Karpas-422 (cell line): ENCODE measurements around the gene ANKRD60. TPM values are rescaled to one million over a fixed set of nuclear protein-coding genes. Genes with fewer than 3 reads are reported as not detected.
A peak's percentile ranks its signal among the peaks of the same experiment; 100 is the strongest.

Source experiments
- DNase-seq: peaks from one replicate; pipeline ENCODE4 v3.0.0-alpha.2; 2015
- H2AFZ ChIP-seq: fragments of 200-600 bp; sonication (generic); 2 replicates; pipeline ENCODE4 v1.6.1; 2014; ENCODE audit warnings: antibody characterized with exemption, low read length, mixed read lengths
- H3K27ac ChIP-seq: fragments of 200-600 bp; sonication (generic); 2 replicates; pipeline ENCODE4 v1.5.1; 2014; ENCODE audit warnings: mild to moderate bottlenecking, low read length, moderate library complexity
- H3K27me3 ChIP-seq: fragments of 200-600 bp; sonication (generic); 2 replicates; pipeline ENCODE4 v1.6.1; 2014; ENCODE audit warnings: low read length, mixed read lengths
- H3K36me3 ChIP-seq: fragments of 200-600 bp; sonication (generic); 2 replicates; pipeline ENCODE4 v1.6.1; 2014; ENCODE audit warnings: low read length, mixed read lengths; ENCODE audit not compliant: insufficient read depth
- H3K4me1 ChIP-seq: fragments of 200-600 bp; sonication (generic); 2 replicates; pipeline ENCODE4 v1.6.1; 2014; ENCODE audit warnings: mild to moderate bottlenecking, low read length, mixed read lengths
- H3K4me2 ChIP-seq: fragments of 200-600 bp; sonication (generic); 2 replicates; pipeline ENCODE4 v1.6.1; 2014; ENCODE audit warnings: low read length, low read depth, mild to moderate bottlenecking; ENCODE audit not compliant: poor library complexity, severe bottlenecking
- H3K4me3 ChIP-seq: fragments of 200-600 bp; sonication (generic); 2 replicates; pipeline ENCODE4 v1.5.1; 2014; ENCODE audit warnings: mild to moderate bottlenecking, antibody characterized with exemption, low read length, mixed read lengths
- H3K79me2 ChIP-seq: fragments of 200-600 bp; sonication (generic); 2 replicates; pipeline ENCODE4 v1.6.1; 2014; ENCODE audit warnings: mild to moderate bottlenecking, low read length, mixed read lengths
- H3K9ac ChIP-seq: fragments of 200-600 bp; sonication (generic); 2 replicates; pipeline ENCODE4 v1.6.0; 2014; ENCODE audit warnings: low read length
- H3K9me2 ChIP-seq: fragments of 200-600 bp; sonication (generic), shearing (Covaris generic); replicated peaks from 2 replicates; pipeline ENCODE4 v1.6.0; 2014; ENCODE audit warnings: mild to moderate bottlenecking, low read length, moderate library complexity; ENCODE audit not compliant: insufficient read depth
- H3K9me3 ChIP-seq: fragments of 300-700, 200-600 bp; sonication (generic); 2 replicates; pipeline ENCODE4 v1.6.1; 2014; ENCODE audit warnings: low read length, mixed read lengths
- H4K20me1 ChIP-seq: fragments of 200-600 bp; sonication (generic); 2 replicates; pipeline ENCODE4 v1.6.1; 2014; ENCODE audit warnings: mild to moderate bottlenecking, antibody characterized with exemption, low read length, low read depth; ENCODE audit not compliant: insufficient read depth
- total RNA-seq: library from RNA; depleted of rRNA; stranded (reverse); fragments of >200 nt; shearing (Covaris generic); gene quantifications from 2 replicates; pipeline ENCODE4 v1.2.3, GENCODE V29; 2014; ENCODE audit warnings: low replicate concordance

Gene ANKRD60
- total RNA-seq, 1 experiment from 2014 or later, result not detected

DNA sequence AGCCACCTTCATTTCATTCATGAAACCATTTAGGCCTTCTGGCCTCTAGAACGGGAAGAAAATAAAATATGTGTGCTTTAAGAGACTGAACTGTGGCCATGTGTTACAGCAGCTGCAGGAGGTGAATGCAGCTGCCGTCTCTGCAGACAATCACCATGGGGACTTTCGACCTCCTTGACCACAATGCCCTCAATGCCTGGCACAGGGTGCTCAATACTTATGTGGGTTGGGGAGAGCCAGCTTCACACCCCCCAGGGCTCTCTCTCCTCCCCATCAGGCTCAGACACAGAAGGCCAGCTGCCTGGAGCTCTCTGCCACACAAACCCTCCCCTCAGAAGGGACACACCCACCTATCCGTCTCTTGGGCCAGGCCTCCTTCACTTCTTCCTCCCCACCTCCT, 43.5 kb downstream of the ANKRD60 start:
- no peak overlapping the region for H3K27ac ChIP-seq
- H3K9ac ChIP-seq, result no peak overlapping the region
- no peak overlapping the region for H3K4me2 ChIP-seq
- no peaks in the 10 kb centered on the region for H3K4me1 ChIP-seq
- no peak overlapping the region for H3K4me3 ChIP-seq
- H3K9me3 ChIP-seq, result peaks cover 7% of the 10 kb centered on the region; the same call in 1 of the 2 replicates
- DNase-seq, result no peak
- H3K9me2 ChIP-seq, result no peaks in the 10 kb centered on the region
- no peaks in the 10 kb centered on the region for H3K79me2 ChIP-seq
- no peaks in the 10 kb centered on the region for H4K20me1 ChIP-seq
- H2AFZ ChIP-seq, result no peak overlapping the region
- no peaks in the 10 kb centered on the region; the same call in 1 of the 2 replicates for H3K27me3 ChIP-seq
- H3K36me3 ChIP-seq, result no peaks in the 10 kb centered on the region

DNA sequence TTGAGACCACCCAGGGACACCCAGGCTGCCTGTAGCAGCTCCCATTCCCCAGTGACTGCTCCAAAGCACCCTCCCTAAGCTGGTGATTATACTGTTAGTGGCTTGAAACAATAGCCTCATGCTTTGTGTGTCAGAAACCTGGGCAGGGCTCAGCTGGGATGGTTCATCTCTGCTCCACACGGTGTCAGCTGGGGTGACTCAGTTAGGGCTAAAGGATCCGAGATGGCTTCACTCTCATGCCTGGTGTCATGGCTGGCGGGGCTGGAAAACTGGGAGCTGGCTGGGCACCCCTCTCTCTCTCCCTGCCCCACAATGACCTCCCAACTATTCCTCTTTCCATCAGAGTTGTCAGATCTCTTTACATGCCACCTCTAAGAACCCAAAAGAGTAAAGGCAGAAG, 44.4 kb downstream of the ANKRD60 start:
- Histone ChIP-seq H3K4me3 (no peak overlapping the region), H3K27me3 (no peaks in the 10 kb centered on the region; the same call in 1 of the 2 replicates), H3K4me2 (no peak overlapping the region), H3K4me1 (peaks cover 3% of the 10 kb centered on the region), H3K9me3 (peaks cover 7% of the 10 kb centered on the region; the same call in 1 of the 2 replicates), H3K79me2 (no peaks in the 10 kb centered on the region), H3K27ac (no peak overlapping the region), H3K36me3 (no peaks in the 10 kb centered on the region), H3K9ac (no peak overlapping the region), H4K20me1 (no peaks in the 10 kb centered on the region), H3K9me2 (no peaks in the 10 kb centered on the region), H2AFZ (no peak overlapping the region)
- DNase-seq, result no peak

DNA sequence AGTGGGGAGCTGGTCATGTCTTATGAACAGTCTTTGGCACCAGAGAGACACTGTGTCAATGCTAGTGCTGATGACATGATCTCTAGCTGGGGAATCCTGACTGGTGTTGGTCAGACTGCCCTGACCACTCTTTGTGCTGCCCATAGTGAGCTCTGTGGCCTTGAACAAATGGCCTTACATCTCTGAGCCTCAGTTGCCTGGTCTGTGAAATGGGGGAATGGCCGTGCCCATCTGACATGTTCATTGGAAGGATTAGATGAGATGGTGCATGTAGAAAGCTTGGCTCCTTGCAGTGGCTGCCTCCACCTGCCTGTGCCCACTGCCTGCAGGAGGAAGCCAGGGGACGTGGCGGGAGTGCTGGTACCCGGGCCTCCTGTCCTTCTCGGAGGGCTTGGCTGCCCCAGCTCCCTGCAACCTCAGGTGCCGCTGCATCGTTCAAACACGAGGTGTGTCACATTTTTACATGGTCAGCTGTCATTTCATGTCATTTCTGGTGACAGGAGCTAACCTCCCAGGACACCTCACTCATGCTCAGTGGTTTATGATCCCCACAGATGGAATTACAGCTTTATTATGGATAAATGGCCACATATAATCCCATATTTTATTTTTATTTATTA, 45.8 kb downstream of the ANKRD60 start:
- Histone ChIP-seq H4K20me1 (no peaks in the 10 kb centered on the region), H3K36me3 (no peaks in the 10 kb centered on the region), H3K4me1 (peaks cover 3% of the 10 kb centered on the region), H3K79me2 (no peaks in the 10 kb centered on the region), H3K27ac (no peak overlapping the region), H3K4me3 (no peak overlapping the region), H3K4me2 (no peak overlapping the region), H2AFZ (no peak overlapping the region), H3K9me2 (no peaks in the 10 kb centered on the region), H3K27me3 (no peaks in the 10 kb centered on the region; the same call in 1 of the 2 replicates), H3K9me3 (peaks cover 7% of the 10 kb centered on the region; the same call in 1 of the 2 replicates), H3K9ac (no peak overlapping the region)
- DNase-seq, result no peak

DNA sequence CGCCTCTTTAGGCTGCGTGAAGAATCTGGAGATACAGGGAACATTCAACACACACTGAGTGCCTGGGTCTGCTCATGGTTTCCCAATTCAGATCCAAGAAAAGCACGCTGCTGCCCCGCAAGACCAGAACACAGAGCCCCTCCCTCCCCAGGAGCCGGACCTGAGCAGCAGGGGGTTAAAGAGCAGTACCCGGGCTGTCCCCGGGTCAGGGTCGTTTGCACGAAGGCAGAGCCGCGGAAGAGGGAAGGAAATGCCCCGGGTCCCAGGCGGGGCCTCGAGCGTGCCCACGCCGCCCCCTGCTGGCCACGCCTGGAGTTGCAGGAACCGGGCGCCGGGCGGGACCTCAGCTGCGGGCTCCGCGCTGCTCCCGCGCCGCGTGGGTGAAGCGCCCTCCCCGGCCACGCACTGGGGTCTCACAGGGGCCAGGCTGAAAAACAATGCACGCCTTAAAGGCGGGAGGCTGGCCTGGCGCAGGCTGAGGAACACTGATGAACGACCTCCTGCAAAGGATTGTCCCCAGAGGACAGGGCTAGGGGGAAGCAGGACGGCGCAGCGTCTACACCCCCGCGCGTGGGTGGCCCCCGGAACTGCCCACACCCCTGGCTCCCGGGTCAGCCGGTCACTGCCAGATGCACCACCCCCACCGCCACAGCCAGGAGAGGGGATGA, 48.9 kb downstream of the ANKRD60 start:
- Histone ChIP-seq H3K4me3 (no peak overlapping the region), H3K27me3 (no peaks in the 10 kb centered on the region)
- DNase-seq, result peak; percentile 85

DNA sequence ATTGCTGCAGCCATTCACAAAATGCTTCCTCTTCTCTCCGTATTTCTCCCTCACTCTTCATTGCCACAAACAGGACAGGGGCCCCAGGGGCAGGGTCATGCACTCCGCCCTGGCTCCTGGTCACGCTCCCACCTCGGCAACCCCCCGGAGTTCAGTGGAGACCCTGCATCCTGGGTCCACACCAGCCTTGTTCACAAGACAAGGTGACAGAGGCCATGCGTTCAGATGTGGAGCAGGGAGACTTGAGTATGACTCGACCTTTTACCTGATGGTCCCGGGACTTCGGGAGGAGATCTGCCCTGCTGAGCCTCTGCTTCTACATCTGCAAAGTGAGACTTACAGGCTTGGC, 49.4 kb downstream of the ANKRD60 start:
- H3K9me3 ChIP-seq, result peaks cover 1% of the 10 kb centered on the region; the same call in 1 of the 2 replicates
- no peak overlapping the region for H3K9ac ChIP-seq
- H3K4me2 ChIP-seq, result peak overlapping the region; percentile 31
- DNase-seq, result peak; percentile 27
- H3K36me3 ChIP-seq, result no peaks in the 10 kb centered on the region
- H3K4me1 ChIP-seq, result peaks cover 13% of the 10 kb centered on the region
- no peaks in the 10 kb centered on the region for H3K27me3 ChIP-seq
- H3K27ac ChIP-seq, result no peak overlapping the region
- no peaks in the 10 kb centered on the region for H3K79me2 ChIP-seq
- H4K20me1 ChIP-seq, result no peaks in the 10 kb centered on the region
- no peaks in the 10 kb centered on the region for H3K9me2 ChIP-seq
- H2AFZ ChIP-seq, result peak overlapping the region; percentile 39; the same call in 1 of the 2 replicates
- no peak overlapping the region for H3K4me3 ChIP-seq

More for the DNA sequence above, 48.9 kb downstream of the ANKRD60 start:
- Histone ChIP-seq H3K9me3 (peaks cover 6% of the 10 kb centered on the region; the same call in 1 of the 2 replicates), H2AFZ (peak overlapping the region; percentile 39; the same call in 1 of the 2 replicates), H4K20me1 (no peaks in the 10 kb centered on the region), H3K27ac (no peak overlapping the region), H3K4me2 (peak overlapping the region; percentile 31), H3K36me3 (no peaks in the 10 kb centered on the region), H3K4me1 (peaks cover 8% of the 10 kb centered on the region), H3K9ac (no peak overlapping the region), H3K9me2 (no peaks in the 10 kb centered on the region), H3K79me2 (no peaks in the 10 kb centered on the region)

DNA sequence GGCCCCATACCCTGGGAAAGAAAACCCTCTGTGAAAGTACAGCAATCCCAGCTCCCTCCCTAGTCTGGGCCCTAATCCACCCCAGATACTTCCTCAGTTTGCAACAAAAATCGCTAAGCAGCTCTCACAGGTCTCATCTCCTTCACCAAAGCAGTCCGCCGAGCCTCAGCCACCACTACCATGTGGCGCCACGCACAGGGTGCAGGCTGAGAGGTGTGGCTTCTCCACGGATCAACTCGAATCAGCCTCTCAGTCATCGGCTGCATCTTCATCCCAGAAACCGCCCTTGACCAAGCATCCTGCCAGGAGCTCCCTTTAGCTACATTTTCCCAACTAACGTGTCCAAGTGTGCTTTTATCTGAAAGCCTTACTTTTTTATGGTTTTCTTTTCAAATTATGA, 50.7 kb downstream of the ANKRD60 start:
- H2AFZ ChIP-seq, result no peak overlapping the region

DNA sequence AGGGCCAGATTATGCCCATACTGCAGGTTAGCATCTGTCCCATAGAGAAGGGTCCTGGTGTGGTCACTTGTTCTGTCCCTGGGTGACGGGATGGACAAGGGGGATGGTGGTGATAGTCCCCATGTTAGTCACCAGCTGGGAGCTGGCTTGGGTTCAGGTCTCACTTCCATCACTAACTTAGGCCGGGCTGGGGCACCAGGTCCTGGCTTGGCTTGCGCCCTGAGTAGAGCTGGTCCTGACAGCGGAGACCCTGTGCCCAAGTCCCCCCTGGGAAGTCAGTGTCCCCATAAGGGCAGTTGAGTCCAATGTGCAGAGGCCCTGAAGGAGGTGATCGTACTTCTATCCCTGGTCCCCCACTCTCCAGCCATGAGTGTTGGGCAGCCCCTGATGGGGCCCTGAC, 52.6 kb downstream of the ANKRD60 start:
- no peaks in the 10 kb centered on the region for H3K9me3 ChIP-seq
- H3K79me2 ChIP-seq, result no peaks in the 10 kb centered on the region
- DNase-seq, result no peak
- no peak overlapping the region for H3K27ac ChIP-seq
- no peaks in the 10 kb centered on the region for H3K27me3 ChIP-seq
- H3K9ac ChIP-seq, result no peak overlapping the region
- no peak overlapping the region for H3K4me3 ChIP-seq
- H3K9me2 ChIP-seq, result no peaks in the 10 kb centered on the region
- H3K4me2 ChIP-seq, result no peak overlapping the region
- H4K20me1 ChIP-seq, result no peaks in the 10 kb centered on the region
- H3K4me1 ChIP-seq, result peaks cover 15% of the 10 kb centered on the region
- no peak overlapping the region for H2AFZ ChIP-seq
- no peaks in the 10 kb centered on the region for H3K36me3 ChIP-seq

More for the DNA sequence above, 50.7 kb downstream of the ANKRD60 start:
- H3K4me1 ChIP-seq, result peaks cover 15% of the 10 kb centered on the region
- no peak overlapping the region for H3K9ac ChIP-seq
- DNase-seq, result peak; percentile 15
- H3K79me2 ChIP-seq, result no peaks in the 10 kb centered on the region
- H3K4me3 ChIP-seq, result no peak overlapping the region
- no peaks in the 10 kb centered on the region for H3K36me3 ChIP-seq
- no peaks in the 10 kb centered on the region for H4K20me1 ChIP-seq
- no peaks in the 10 kb centered on the region for H3K9me2 ChIP-seq
- H3K9me3 ChIP-seq, result no peaks in the 10 kb centered on the region
- no peak overlapping the region for H3K27ac ChIP-seq
- no peak overlapping the region for H3K4me2 ChIP-seq
- no peaks in the 10 kb centered on the region for H3K27me3 ChIP-seq

DNA sequence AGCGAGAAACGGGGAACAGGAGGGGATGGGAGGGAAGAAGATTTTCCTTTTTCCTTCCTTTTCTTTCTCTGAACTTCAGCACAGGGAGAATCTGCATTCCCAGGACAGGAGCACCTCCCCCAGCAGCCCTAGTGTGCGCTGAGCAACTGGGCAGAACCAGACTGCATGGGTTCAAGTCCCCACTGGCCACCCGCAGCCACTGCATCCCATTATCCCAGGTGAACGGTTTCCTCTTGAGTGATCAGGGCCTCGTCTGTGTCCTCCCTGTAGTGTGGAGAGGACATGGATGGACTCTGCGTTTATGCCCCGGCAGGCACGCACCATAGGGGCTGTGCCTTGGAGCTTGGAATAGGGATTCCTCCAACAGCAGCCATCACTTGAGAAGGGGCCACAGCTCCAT, 53.0 kb downstream of the ANKRD60 start:
- Histone ChIP-seq H3K27me3 (no peaks in the 10 kb centered on the region), H3K27ac (no peak overlapping the region), H3K36me3 (no peaks in the 10 kb centered on the region), H3K4me1 (peaks cover 15% of the 10 kb centered on the region), H3K9me2 (no peaks in the 10 kb centered on the region), H3K4me3 (no peak overlapping the region), H3K9ac (no peak overlapping the region), H4K20me1 (no peaks in the 10 kb centered on the region), H2AFZ (no peak overlapping the region), H3K4me2 (no peak overlapping the region), H3K79me2 (no peaks in the 10 kb centered on the region), H3K9me3 (no peaks in the 10 kb centered on the region)
- peak; percentile 25 for DNase-seq
